Stimulated activated CD8-positive, alpha-beta memory T cell treated with anti-CD3 and anti-CD28 coated beads, Interleukin-4, amount 100 ng/mL, for 48 hours (primary cell): ENCODE measurements around the gene DCP1B.

ENCODE experiments used
- DNase-seq: peaks from one replicate; pipeline ENCODE4 v3.0.0-alpha.2; 2020

Gene DCP1B

DNA sequence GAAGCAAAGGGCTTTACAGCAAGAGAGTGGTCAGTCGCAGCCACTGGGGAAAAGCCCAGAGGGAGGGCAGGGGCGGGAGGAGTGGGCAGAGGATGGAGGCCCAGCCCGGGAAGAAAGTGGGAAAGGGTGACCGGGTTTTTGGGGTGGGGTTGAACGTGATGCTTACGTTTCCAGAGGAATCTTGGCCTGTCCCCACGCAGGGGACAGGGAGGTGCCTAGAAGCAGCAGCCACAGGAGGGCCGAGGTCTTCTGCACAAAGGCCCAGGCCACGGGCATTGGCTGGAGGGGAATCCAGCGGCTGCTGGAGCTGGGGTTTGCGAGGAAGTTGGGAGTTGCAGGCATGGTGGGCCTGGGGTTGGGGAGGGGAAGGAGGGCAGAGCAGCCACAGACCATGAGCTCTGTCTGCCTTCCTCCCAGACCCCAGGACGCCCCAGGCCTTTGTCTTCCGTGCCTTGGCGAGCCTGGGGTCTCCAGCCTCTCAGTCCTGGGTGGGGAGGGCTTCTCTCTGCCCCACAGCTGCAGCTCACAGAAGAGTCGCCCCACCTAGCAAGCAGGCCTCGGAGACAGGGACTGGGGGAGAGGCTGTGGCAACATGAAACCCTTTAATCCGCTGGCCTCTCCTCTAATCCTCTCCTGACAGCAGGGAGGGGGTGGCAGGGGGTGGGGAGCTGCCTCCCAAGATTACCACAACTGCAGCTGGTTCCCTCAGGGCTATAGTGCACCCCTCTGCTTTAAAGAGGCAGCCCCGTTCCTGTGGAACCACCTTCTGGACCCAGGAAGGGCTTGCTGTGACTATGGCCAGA lies 86.0 kb downstream of the DCP1B start, which contains the start of gene CACNA2D4:
Gene CACNA2D4, minus strand, starts transcription at position 572 of the 803 bp plus-strand sequence. Its CDS starts 179 bp downstream, at position 393.
- peak; percentile 9 for DNase-seq

- peak; percentile 10 for DNase-seq
Measured at GRCh38 chr12:1917172-1918070, 86.8 kb downstream of the DCP1B start.

GRCh38 chr12:1916371-1917171 lies 87.7 kb downstream of the DCP1B start:
- peak; percentile 15 for DNase-seq

- DNase-seq: peak; percentile 39
Measured at GRCh38 chr12:1915082-1915968, 88.9 kb downstream of the DCP1B start.

- DNase-seq: peak; percentile 14
Measured at GRCh38 chr12:1914114-1914911, 89.9 kb downstream of the DCP1B start.

DNA sequence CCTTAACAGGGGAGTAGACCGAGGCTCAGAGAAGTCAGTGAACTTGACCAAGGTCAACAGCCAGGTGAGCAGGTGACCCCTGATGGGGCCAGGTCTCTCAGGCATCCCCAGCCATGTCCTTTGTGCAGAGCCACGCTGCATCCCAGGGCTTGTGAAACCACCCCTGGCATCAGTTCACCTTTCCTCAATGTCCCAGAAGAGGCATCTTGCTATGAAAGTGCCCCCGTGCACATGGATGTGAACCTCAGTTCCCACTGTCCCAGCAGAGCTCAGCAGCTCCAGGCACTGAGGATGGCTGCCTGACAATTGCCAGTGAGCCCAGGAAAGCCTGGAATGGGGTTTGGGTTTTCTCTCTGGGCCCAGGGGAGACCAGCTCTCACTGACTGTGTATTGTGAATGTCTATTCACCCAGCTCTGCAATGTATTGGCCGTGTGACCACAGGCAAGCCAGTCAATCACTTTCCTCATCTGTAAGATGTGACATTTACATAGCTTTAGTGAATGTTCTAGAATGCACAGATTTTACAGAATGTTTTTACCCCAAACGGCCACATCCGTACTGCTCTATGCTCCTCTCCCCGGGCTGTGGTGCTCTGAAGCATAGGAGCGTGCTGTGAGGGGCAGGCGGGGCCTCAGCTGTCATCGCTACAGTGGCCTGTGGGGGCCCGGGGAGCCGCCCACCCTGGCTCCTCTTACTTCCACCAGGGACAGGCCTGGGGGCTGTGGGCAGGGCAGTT lies 90.7 kb downstream of the DCP1B start:
- DNase-seq: peak; percentile 18

- no peak for DNase-seq
Measured at GRCh38 chr12:1912580-1913376, 91.5 kb downstream of the DCP1B start.

- peak; percentile 14 for DNase-seq
Measured at GRCh38 chr12:1911598-1912575, 92.4 kb downstream of the DCP1B start.

GRCh38 chr12:1910468-1910867 lies 93.8 kb downstream of the DCP1B start:
- no peak for DNase-seq

GRCh38 chr12:1908758-1909157 lies 95.5 kb downstream of the DCP1B start:
- peak; percentile 2 for DNase-seq

DNA sequence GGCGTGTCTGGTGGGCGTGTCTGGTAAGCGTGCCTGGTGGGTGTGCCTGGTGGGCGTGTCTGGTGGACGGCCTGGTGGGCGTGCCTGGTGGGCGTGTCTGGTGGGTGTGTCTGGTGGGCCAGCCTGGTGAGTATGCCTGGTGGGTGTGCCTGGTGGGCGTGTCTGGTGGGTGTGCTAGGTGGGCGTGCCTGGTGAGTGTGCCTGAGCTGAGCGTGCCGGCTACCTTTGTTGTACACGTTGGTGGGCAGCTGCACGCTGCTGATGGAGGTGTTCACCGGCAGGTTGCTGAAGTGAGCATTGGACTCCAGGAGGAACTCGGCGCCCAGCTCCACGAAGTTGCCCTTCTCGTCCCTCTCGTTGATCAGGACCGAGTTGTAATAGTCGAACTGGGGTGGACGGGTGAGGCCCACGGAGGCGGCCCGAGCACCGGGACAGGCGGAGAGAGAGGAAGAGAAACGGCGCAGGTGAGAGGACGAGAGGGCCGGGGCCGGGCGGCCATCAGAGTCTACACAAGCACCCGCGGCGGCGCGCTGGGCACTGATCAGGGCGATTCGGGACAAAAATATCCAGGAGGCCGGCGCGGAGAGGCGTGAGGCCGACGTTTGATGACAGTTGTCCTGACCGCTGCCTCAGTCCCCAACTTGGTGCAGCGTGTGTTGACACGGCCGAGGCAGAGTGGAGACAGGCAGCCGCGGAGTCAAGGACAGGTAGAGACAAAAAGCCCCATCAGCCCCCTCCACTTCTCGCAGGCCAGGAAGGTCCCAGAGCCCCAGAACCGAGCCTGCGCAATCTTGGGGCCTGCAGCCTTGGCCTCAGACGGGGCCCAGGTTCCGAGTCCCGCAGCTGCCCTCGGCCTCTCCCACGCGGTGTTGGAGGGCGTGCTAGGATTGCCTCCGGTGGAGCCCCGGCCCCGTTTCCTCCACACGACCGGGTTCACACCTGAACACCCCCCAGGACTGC lies 96.3 kb downstream of the DCP1B start:
- peak; percentile 56 for DNase-seq

GRCh38 chr12:1906579-1906978 lies 97.7 kb downstream of the DCP1B start:
- no peak for DNase-seq

GRCh38 chr12:1904875-1905274 lies 99.4 kb downstream of the DCP1B start:
- DNase-seq: no peak

GRCh38 chr12:1896964-1897363 lies 107.3 kb downstream of the DCP1B start:
- no peak for DNase-seq
